Measurements from ENCODE around the gene NAB1.

NAB1 gene

GRCh38 chr2:190711069-190711468 lies 62.2 kb downstream of the NAB1 start:
- FAIRE-seq (no peak), DNase-seq (ENCODE audit: low spot score) (no peak)

- FAIRE-seq (no peak), DNase-seq (ENCODE audit: low spot score) (no peak)
Observed at GRCh38 chr2:190713471-190713870, 64.6 kb downstream of the NAB1 start.

- no peak for FAIRE-seq
Observed at GRCh38 chr2:190714958-190715357, 66.1 kb downstream of the NAB1 start.

GRCh38 chr2:190716176-190716807 lies 67.4 kb downstream of the NAB1 start:
- DNase-seq (ENCODE audit: low spot score): peak; percentile 65
- no peak for FAIRE-seq

More at GRCh38 chr2:190714958-190715357, 66.1 kb downstream of the NAB1 start:
- DNase-seq (ENCODE audit: low spot score): peak; percentile 23

GRCh38 chr2:190717306-190717705 lies 68.4 kb downstream of the NAB1 start:
- FAIRE-seq: no peak
- no peak for DNase-seq (ENCODE audit: low spot score)

GRCh38 chr2:190717764-190718651 lies 69.1 kb downstream of the NAB1 start:
- peak; percentile 48 for DNase-seq (ENCODE audit: low spot score)
- no peak for FAIRE-seq

GRCh38 chr2:190718652-190719526 lies 70.0 kb downstream of the NAB1 start:
- FAIRE-seq: peak; percentile 95
- peak; percentile 98 for DNase-seq (ENCODE audit: low spot score)

- FAIRE-seq: no peak
- no peak for DNase-seq (ENCODE audit: low spot score)
Observed at GRCh38 chr2:190720276-190720675, 71.4 kb downstream of the NAB1 start.

- DNase-seq (ENCODE audit: low spot score): no peak
- no peak for FAIRE-seq
Observed at GRCh38 chr2:190720691-190721090, 71.8 kb downstream of the NAB1 start.

GRCh38 chr2:190722061-190722759 lies 73.3 kb downstream of the NAB1 start:
- no peak for FAIRE-seq

GRCh38 chr2:190722835-190723234 lies 74.0 kb downstream of the NAB1 start:
- FAIRE-seq: no peak
- DNase-seq (ENCODE audit: low spot score): no peak

More at GRCh38 chr2:190722061-190722759, 73.3 kb downstream of the NAB1 start:
- DNase-seq (ENCODE audit: low spot score): peak; percentile 18

GRCh38 chr2:190723397-190724090 lies 74.7 kb downstream of the NAB1 start:
- DNase-seq (ENCODE audit: low spot score) (no peak), FAIRE-seq (no peak)

- FAIRE-seq (peak; percentile 38), DNase-seq (ENCODE audit: low spot score) (no peak)
Observed at GRCh38 chr2:190726255-190726654, 77.4 kb downstream of the NAB1 start.

- FAIRE-seq: no peak
- DNase-seq (ENCODE audit: low spot score): no peak
Observed at GRCh38 chr2:190736355-190736754, 87.5 kb downstream of the NAB1 start.

GRCh38 chr2:190740449-190740848 lies 91.6 kb downstream of the NAB1 start:
- DNase-seq (ENCODE audit: low spot score): no peak
- no peak for FAIRE-seq
